Gastrocnemius medialis (tissue), 4 donors: ENCODE measurements around the gene SHC2.

ENCODE experiments used
- POLR2A ChIP-seq, 2 donors: fragments of 450-650 bp; IDR thresholded peaks; one replicate each; pipeline ENCODE4 v1.6.1; 2017; ENCODE audit warnings: antibody characterized with exemption in 2 of 2, mild to moderate bottlenecking in 2 of 2, moderate library complexity in 2 of 2
- TF ChIP-seq, protein P1 (sequence below), 5 experiments: fragments of 450-650 bp in 3 of 5; fragments of 200-600 bp in 2 of 5; sonication (generic) in 2 of 5; IDR thresholded peaks in 4 of 5; conservative IDR thresholded peaks in 1 of 5; 1 replicate in 4 of 5; 2 replicates in 1 of 5; pipeline ENCODE4 v1.5.1; 2016 to 2019; ENCODE audit warnings: antibody characterized with exemption in 5 of 5, mild to moderate bottlenecking in 3 of 5, moderate library complexity in 3 of 5

DNA sequence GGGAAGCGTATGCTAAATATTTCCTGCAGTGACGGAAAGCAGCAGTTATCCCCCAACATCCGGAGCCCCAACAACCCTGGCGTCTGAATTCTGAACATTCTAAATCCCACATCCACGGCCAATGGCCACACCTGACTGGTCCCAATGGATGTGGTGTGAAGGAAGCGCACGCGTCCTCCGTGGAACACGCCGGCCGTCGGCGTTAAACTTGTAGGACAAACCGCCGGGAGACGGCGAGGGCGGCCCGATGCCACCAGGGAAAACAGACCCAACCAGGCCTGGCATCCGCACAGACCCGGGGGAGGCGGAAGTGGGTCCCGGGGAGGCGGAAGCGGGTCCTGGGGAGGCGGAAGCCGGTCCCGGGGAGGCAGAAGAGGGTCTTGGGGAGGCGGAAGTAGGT, 3.2 kb downstream of the SHC2 start:
- TF ChIP-seq, protein P1, sequence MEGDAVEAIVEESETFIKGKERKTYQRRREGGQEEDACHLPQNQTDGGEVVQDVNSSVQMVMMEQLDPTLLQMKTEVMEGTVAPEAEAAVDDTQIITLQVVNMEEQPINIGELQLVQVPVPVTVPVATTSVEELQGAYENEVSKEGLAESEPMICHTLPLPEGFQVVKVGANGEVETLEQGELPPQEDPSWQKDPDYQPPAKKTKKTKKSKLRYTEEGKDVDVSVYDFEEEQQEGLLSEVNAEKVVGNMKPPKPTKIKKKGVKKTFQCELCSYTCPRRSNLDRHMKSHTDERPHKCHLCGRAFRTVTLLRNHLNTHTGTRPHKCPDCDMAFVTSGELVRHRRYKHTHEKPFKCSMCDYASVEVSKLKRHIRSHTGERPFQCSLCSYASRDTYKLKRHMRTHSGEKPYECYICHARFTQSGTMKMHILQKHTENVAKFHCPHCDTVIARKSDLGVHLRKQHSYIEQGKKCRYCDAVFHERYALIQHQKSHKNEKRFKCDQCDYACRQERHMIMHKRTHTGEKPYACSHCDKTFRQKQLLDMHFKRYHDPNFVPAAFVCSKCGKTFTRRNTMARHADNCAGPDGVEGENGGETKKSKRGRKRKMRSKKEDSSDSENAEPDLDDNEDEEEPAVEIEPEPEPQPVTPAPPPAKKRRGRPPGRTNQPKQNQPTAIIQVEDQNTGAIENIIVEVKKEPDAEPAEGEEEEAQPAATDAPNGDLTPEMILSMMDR (IDR thresholded peaks at IDR 0.05 in 4 of 5, conservative IDR thresholded peaks at IDR 0.05 in 1 of 5), result no peak
- no peak for TF ChIP-seq POLR2A (IDR thresholded peaks at IDR 0.05)
